Colonic mucosa (tissue), 4 donors: ENCODE data around the gene XPNPEP2. TPM values are rescaled to one million over a fixed set of nuclear protein-coding genes. Genes with fewer than 3 reads are reported as not detected.

Experiments used
- DNase-seq: peaks from one replicate; pipeline ENCODE4 v3.0.0-alpha.2; 2020
- H3K27ac ChIP-seq: fragments of 200-600 bp; one replicate; pipeline ENCODE4 v1.8.0; 2021
- H3K27me3 ChIP-seq: fragments of 200-600 bp; one replicate; pipeline ENCODE4 v1.8.0; 2021
- H3K36me3 ChIP-seq: fragments of 200-600 bp; one replicate; pipeline ENCODE4 v1.8.0; 2021
- H3K4me1 ChIP-seq: fragments of 200-600 bp; one replicate; pipeline ENCODE4 v1.8.0; 2021; ENCODE audit warnings: mild to moderate bottlenecking
- H3K4me3 ChIP-seq: fragments of 200-600 bp; one replicate; pipeline ENCODE4 v1.8.0; 2021
- H3K9ac ChIP-seq, 2 donors: one replicate each; pipeline ENCODE4 v1.7.0; 2013; ENCODE audit warnings: control low read depth in 2 of 2, low read depth in 2 of 2, low read length in 2 of 2
- H3K9me3 ChIP-seq: fragments of 200-600 bp; one replicate; pipeline ENCODE4 v1.8.0; 2021
- CTCF ChIP-seq: fragments of 200-600 bp; IDR thresholded peaks from one replicate; pipeline ENCODE4 v1.8.0; 2022; ENCODE audit warnings: antibody characterized with exemption, mild to moderate bottlenecking
- intact Hi-C: fragments of 100-400 bp; cut with DNase I; formaldehyde crosslinking; loops from one replicate; pipeline ENCODE4 v1.14.1; 2022
- total RNA-seq, 2 donors: library from RNA; stranded (reverse); fragmentation: NEBNext Ultra II Directional in 1 of 2; extraction: Animal tissue kit (Norgen Biotek cat#: 25700) in 1 of 2; gene quantifications; one replicate each; pipeline ENCODE4 v1.2.1, GENCODE V29; 2021
- donor health status: healthy.
- donor health status: DM: no; HTN: no; CAD: no.
- donor health status: DM: no; HTN: no; CAD: no.

The XPNPEP2 gene
- total RNA-seq, 2 donors from 2014 or later, result 2.6 to 11.7 TPM

- H3K9me3 ChIP-seq, result no peaks in the 10 kb centered on the region
- H3K27ac ChIP-seq, result no peak overlapping the region
- H3K9ac ChIP-seq, result no peak overlapping the region
- no peaks in the 10 kb centered on the region for H3K36me3 ChIP-seq
- H3K4me3 ChIP-seq, result no peak overlapping the region
- no peak for DNase-seq
- H3K27me3 ChIP-seq, result no peaks in the 10 kb centered on the region
- H3K4me1 ChIP-seq, result no peaks in the 10 kb centered on the region
- TF ChIP-seq CTCF, result no peak
- intact Hi-C loops, result no loop called here
These were observed 17.2 kb downstream of the XPNPEP2 start for GRCh38 chrX:129755779-129756650.

GRCh38 chrX:129759576-129760061, 20.8 kb downstream of the XPNPEP2 start:
- H3K27ac ChIP-seq, result no peak overlapping the region
- no peak for DNase-seq

DNA sequence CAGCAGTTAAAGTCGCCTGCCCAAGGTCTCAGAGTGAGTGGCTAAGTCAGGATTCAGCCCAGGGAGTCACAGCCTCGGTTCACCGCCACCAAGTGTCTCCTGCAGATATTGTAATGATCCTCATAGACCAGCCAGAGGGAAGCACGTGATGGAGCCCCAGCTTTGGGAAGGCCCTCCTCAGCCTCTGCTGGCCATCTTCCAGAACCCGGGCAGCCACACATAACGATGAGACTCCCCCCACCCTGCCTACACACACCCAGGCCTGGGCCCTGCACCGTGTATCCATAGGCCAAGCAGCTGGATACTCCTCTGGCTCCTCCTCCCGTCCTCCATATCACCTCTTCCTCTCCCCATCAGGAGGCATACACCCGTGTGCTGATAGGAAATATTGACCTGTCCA, 21.4 kb downstream of the XPNPEP2 start:
- Histone ChIP-seq H3K9me3 (no peaks in the 10 kb centered on the region), H3K9ac (no peak overlapping the region), H3K4me1 (no peaks in the 10 kb centered on the region), H3K27ac (no peak overlapping the region), H3K36me3 (no peaks in the 10 kb centered on the region), H3K4me3 (no peak overlapping the region), H3K27me3 (no peaks in the 10 kb centered on the region)
- DNase-seq, result no peak
- no peak for TF ChIP-seq CTCF
- intact Hi-C loops, result no loop called here

More at GRCh38 chrX:129759576-129760061, 20.8 kb downstream of the XPNPEP2 start:
- Histone ChIP-seq H3K4me3 (no peak overlapping the region), H3K4me1 (no peaks in the 10 kb centered on the region), H3K9ac (no peak overlapping the region), H3K36me3 (no peaks in the 10 kb centered on the region), H3K27me3 (no peaks in the 10 kb centered on the region), H3K9me3 (no peaks in the 10 kb centered on the region)
- intact Hi-C loops, result no loop called here
- no peak for TF ChIP-seq CTCF

- no peaks in the 10 kb centered on the region for H3K4me1 ChIP-seq
- H3K9ac ChIP-seq, result no peak overlapping the region
- H3K36me3 ChIP-seq, result no peaks in the 10 kb centered on the region
- no peak for DNase-seq
- no peaks in the 10 kb centered on the region for H3K9me3 ChIP-seq
- no peak for TF ChIP-seq CTCF
- H3K27me3 ChIP-seq, result no peaks in the 10 kb centered on the region
- intact Hi-C loops, result no loop called here
- H3K27ac ChIP-seq, result no peak overlapping the region
- no peak overlapping the region for H3K4me3 ChIP-seq
These were observed 22.2 kb downstream of the XPNPEP2 start for GRCh38 chrX:129760981-129761380.

- Histone ChIP-seq H3K4me1 (no peaks in the 10 kb centered on the region), H3K27me3 (no peaks in the 10 kb centered on the region), H3K9me3 (no peaks in the 10 kb centered on the region), H3K27ac (no peak overlapping the region), H3K9ac (no peak overlapping the region), H3K36me3 (no peaks in the 10 kb centered on the region), H3K4me3 (no peak overlapping the region)
- no peak for TF ChIP-seq CTCF
- no peak for DNase-seq
- intact Hi-C loops, result no loop called here
These were observed 22.8 kb downstream of the XPNPEP2 start for GRCh38 chrX:129761596-129761995.
